ENCODE results near the gene TEX44. TPM values are rescaled to one million over a fixed set of nuclear protein-coding genes. Genes with fewer than 3 reads are reported as not detected.
A peak's percentile ranks its signal among the peaks of the same experiment; 100 is the strongest.

TEX44 gene
- total and polyA plus RNA-seq, 9 of the 15 experiments (the other 6 are each of a cell fraction or from before 2014, with no cell fraction given) = not detected

- TF ChIP-seq HNRNPH1 (optimal IDR thresholded peaks at IDR 0.05; ENCODE audit: low read depth, low read length) (no peak), NR3C1 (CRISPR knock-in tag; IDR thresholded peaks at IDR 0.05) (no peak), KDM5B (IDR thresholded peaks at IDR 0.05; ENCODE audit: insufficient replicate concordance, low read depth, low read length) (no peak), HMBOX1 (IDR thresholded peaks at IDR 0.05) (peak; percentile 84), ZKSCAN8 (CRISPR knock-in tag; IDR thresholded peaks at IDR 0.05) (no peak), BCL6 (CRISPR knock-in tag; IDR thresholded peaks at IDR 0.05) (no peak), MAFG (tag; conservative IDR thresholded peaks at IDR 0.05) (no peak), POLR2G (IDR thresholded peaks at IDR 0.05; ENCODE audit: low read depth, low read length) (no peak), VEZF1 (CRISPR knock-in tag; IDR thresholded peaks at IDR 0.05) (peak; percentile 95), ZNF766 (CRISPR knock-in tag; conservative IDR thresholded peaks at IDR 0.05) (peak; percentile 62), NRF1 (conservative IDR thresholded peaks at IDR 0.05 in 1 of 2, IDR thresholded peaks at IDR 0.05 in 1 of 2) (no peak), CBX1 (IDR thresholded peaks at IDR 0.05; ENCODE audit: low read depth) (peak; percentile 67; the same call in 1 of the 2 replicates), RAD51 (IDR thresholded peaks at IDR 0.05; ENCODE audit: borderline replicate concordance, low read depth) (no peak), PHB2 (IDR thresholded peaks at IDR 0.05; ENCODE audit: low read depth) (no peak), BCOR (IDR thresholded peaks at IDR 0.05) (peak; percentile 93), MXI1 (IDR thresholded peaks at IDR 0.05; ENCODE audit: low read depth, low read length) (no peak), ZNF717 (CRISPR knock-in tag; IDR thresholded peaks at IDR 0.05) (no peak), ETV5 (CRISPR knock-in tag; IDR thresholded peaks at IDR 0.05; ENCODE audit: low read depth) (no peak)
- TF ChIP-seq, protein P1, sequence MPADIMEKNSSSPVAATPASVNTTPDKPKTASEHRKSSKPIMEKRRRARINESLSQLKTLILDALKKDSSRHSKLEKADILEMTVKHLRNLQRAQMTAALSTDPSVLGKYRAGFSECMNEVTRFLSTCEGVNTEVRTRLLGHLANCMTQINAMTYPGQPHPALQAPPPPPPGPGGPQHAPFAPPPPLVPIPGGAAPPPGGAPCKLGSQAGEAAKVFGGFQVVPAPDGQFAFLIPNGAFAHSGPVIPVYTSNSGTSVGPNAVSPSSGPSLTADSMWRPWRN (IDR thresholded peaks at IDR 0.05; ENCODE audit: low read depth) = no peak
- TF ChIP-seq, protein P2, sequence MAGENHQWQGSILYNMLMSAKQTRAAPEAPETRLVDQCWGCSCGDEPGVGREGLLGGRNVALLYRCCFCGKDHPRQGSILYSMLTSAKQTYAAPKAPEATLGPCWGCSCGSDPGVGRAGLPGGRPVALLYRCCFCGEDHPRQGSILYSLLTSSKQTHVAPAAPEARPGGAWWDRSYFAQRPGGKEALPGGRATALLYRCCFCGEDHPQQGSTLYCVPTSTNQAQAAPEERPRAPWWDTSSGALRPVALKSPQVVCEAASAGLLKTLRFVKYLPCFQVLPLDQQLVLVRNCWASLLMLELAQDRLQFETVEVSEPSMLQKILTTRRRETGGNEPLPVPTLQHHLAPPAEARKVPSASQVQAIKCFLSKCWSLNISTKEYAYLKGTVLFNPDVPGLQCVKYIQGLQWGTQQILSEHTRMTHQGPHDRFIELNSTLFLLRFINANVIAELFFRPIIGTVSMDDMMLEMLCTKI (IDR thresholded peaks at IDR 0.05; ENCODE audit: partially characterized antibody) = no peak
- TF ChIP-seq, protein P3, sequence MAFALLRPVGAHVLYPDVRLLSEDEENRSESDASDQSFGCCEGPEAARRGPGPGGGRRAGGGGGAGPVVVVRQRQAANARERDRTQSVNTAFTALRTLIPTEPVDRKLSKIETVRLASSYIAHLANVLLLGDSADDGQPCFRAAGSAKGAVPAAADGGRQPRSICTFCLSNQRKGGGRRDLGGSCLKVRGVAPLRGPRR (CRISPR knock-in tag; IDR thresholded peaks at IDR 0.05) = no peak
Observed at GRCh38 chr2:231612456-231613330, 20.0 kb downstream of the TEX44 start (continued).
